GM23248 (cell line): Measurements from ENCODE around the gene KPNA6.

Source experiments
- EZH2 ChIP-seq: fragments of 200-600 bp; sonication (generic); IDR thresholded peaks from 2 replicates; pipeline ENCODE4 v1.6.1; 2018; ENCODE audit warnings: antibody characterized with exemption, mild to moderate bottlenecking; ENCODE audit not compliant: insufficient read depth, poor library complexity, severe bottlenecking
- EZH2phosphoT487 ChIP-seq: fragments of 200-600 bp; sonication (generic); IDR thresholded peaks from 2 replicates; pipeline ENCODE4 v1.6.1; 2018; ENCODE audit warnings: antibody characterized with exemption, moderate library complexity, mild to moderate bottlenecking, low read depth; ENCODE audit not compliant: insufficient read depth

- TF ChIP-seq EZH2phosphoT487 = no peak
- no peak for TF ChIP-seq EZH2
These were observed 114.3 kb downstream of the KPNA6 start, which contains the start of the genes EIF3I and TMEM234 for GRCh38 chr1:32221980-32222755.
